ENCODE data around the gene GPR63. TPM values are rescaled to one million over a fixed set of nuclear protein-coding genes. Genes with fewer than 3 reads are reported as not detected.

Gene GPR63
- total and polyA plus RNA-seq, 2 donors (not counting 3 experiments of a cell fraction or from before 2014, with no cell fraction given): 0.06 to 0.13 TPM

DNA sequence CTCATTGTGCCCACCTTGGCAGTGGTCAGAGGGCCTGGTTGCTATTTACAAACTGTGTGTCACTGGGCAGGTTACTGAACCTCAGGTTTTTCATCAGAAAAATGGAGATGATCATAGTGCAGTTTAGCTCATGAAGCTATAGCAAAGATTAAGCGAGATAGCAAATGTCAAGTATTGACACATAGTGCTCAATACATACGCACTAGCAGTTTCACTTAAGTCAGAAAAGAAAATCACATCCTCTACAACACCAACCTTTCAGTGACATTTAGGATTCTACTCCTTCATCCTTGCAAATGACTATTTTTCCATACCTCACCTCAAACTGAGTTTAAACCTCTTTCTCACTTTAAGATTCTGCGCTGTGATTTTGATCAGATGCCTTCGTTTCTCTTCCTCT lies 16.2 kb downstream of the GPR63 start:
- H4K20me1 ChIP-seq (replicated peaks; ENCODE audit: control insufficient read depth, extremely low read depth, insufficient read depth, low read length): no peaks in the 10 kb centered on the region
- ChIA-PET POLR2A (no interaction called here), CTCF (no interaction called here)
- DNase-seq (ENCODE audit: low read depth, low spot score) (no peak), FAIRE-seq (no peak)
- H3K9ac ChIP-seq (replicated peaks; ENCODE audit: extremely low read depth, insufficient read depth, low read length): no peak overlapping the region
- no peaks in the 10 kb centered on the region for H3K27me3 ChIP-seq (ENCODE audit: control insufficient read depth in 2 of 2, insufficient read depth in 2 of 2, low read length in 2 of 2)
- no peaks in the 10 kb centered on the region for H3K36me3 ChIP-seq (ENCODE audit: control insufficient read depth in 2 of 2, extremely low read depth in 1 of 2, insufficient read depth in 2 of 2, low read length in 2 of 2)
- intact Hi-C loops (cut with micrococcal nuclease) (no loop called here), dilution Hi-C loops (cut with MboI; ENCODE audit: extremely low pct_ligation_motif_present, low sequenced_read_pairs) (no loop called here)
- no peaks in the 10 kb centered on the region for H3K79me2 ChIP-seq (ENCODE audit: control insufficient read depth, insufficient read depth, low read length)
- no peak overlapping the region for H3K4me2 ChIP-seq (ENCODE audit: insufficient read depth, low read length)
- no peaks in the 10 kb centered on the region for H3K9me3 ChIP-seq (replicated peaks; ENCODE audit: control insufficient read depth, insufficient read depth, low read length)
- no TSS peak for BruUV-seq (replicated peaks)
- H3K9me1 ChIP-seq (replicated peaks; ENCODE audit: control insufficient read depth, extremely low read depth, insufficient read depth, low read length): no peaks in the 10 kb centered on the region
- H3K27ac ChIP-seq (ENCODE audit: insufficient read depth, low read depth, low read length): no peak overlapping the region
- no peaks in the 10 kb centered on the region for H3K4me1 ChIP-seq (ENCODE audit: control insufficient read depth, extremely low read depth, insufficient read depth, low read length)
- no peak overlapping the region for H3K4me3 ChIP-seq (replicated peaks in 1 of 3; ENCODE audit: insufficient read depth in 1 of 3, low read depth in 1 of 3, low read length in 3 of 3)
- H2AFZ ChIP-seq (ENCODE audit: low read depth, low read length): no peak overlapping the region
- TF ChIP-seq POLR2A (IDR thresholded peaks at IDR 0.05; ENCODE audit: low read depth, low read length): no peak
- TF ChIP-seq MAX (IDR thresholded peaks at IDR 0.05; ENCODE audit: insufficient read depth, insufficient read length): no peak
- TF ChIP-seq POLR2AphosphoS5 (IDR thresholded peaks at IDR 0.05; ENCODE audit: insufficient read depth, low read depth, low read length): no peak
- TF ChIP-seq, protein P1, sequence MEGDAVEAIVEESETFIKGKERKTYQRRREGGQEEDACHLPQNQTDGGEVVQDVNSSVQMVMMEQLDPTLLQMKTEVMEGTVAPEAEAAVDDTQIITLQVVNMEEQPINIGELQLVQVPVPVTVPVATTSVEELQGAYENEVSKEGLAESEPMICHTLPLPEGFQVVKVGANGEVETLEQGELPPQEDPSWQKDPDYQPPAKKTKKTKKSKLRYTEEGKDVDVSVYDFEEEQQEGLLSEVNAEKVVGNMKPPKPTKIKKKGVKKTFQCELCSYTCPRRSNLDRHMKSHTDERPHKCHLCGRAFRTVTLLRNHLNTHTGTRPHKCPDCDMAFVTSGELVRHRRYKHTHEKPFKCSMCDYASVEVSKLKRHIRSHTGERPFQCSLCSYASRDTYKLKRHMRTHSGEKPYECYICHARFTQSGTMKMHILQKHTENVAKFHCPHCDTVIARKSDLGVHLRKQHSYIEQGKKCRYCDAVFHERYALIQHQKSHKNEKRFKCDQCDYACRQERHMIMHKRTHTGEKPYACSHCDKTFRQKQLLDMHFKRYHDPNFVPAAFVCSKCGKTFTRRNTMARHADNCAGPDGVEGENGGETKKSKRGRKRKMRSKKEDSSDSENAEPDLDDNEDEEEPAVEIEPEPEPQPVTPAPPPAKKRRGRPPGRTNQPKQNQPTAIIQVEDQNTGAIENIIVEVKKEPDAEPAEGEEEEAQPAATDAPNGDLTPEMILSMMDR (IDR thresholded peaks at IDR 0.05; ENCODE audit: extremely low read depth in 1 of 2, insufficient read depth in 1 of 2, low read depth in 1 of 2, low read length in 2 of 2): no peak

DNA sequence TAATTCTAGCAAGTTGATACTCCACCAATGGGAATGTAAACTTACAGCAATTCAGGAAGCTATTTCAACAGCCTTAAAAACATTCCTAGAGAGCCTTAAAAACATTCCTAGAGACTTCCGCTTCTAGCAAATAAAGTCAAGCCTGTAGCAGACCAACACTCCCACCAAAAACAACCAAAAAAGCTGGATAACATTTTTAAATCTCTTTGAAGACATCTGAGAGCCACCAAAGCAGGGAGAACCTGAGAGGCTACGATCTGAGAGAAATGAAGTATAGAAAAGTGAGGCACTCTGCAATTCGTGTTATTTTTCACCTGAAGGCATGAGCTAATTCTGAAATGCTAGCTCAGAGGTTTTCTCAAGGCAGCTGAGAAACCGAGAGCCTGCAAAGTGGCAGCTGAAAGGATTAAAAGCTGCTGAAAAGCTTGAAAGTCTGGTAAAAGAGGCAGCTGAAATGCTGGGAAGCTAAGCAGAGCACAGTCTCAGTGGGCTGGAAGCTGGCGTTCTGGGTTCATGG lies 20.9 kb downstream of the GPR63 start:
- no peak for FAIRE-seq

More for the DNA sequence above, 20.9 kb downstream of the GPR63 start:
- H3K27me3 ChIP-seq (ENCODE audit: control insufficient read depth in 2 of 2, insufficient read depth in 2 of 2, low read length in 2 of 2): no peaks in the 10 kb centered on the region
- no peaks in the 10 kb centered on the region for H3K9me3 ChIP-seq (replicated peaks; ENCODE audit: control insufficient read depth, insufficient read depth, low read length)
- H3K4me2 ChIP-seq (ENCODE audit: insufficient read depth, low read length): no peak overlapping the region
- no peak for DNase-seq (ENCODE audit: low read depth, low spot score)
- no peaks in the 10 kb centered on the region for H4K20me1 ChIP-seq (replicated peaks; ENCODE audit: control insufficient read depth, extremely low read depth, insufficient read depth, low read length)
- no peak for TF ChIP-seq POLR2A (IDR thresholded peaks at IDR 0.05; ENCODE audit: low read depth, low read length)
- TF ChIP-seq MAX (IDR thresholded peaks at IDR 0.05; ENCODE audit: insufficient read depth, insufficient read length): no peak
- no peak for TF ChIP-seq POLR2AphosphoS5 (IDR thresholded peaks at IDR 0.05; ENCODE audit: insufficient read depth, low read depth, low read length)
- no peak for TF ChIP-seq JUN (IDR thresholded peaks at IDR 0.05; ENCODE audit: borderline replicate concordance, insufficient read depth, insufficient read length, low read depth)
- TF ChIP-seq, protein P1 (IDR thresholded peaks at IDR 0.05; ENCODE audit: extremely low read depth in 1 of 2, insufficient read depth in 1 of 2, low read depth in 1 of 2, low read length in 2 of 2): no peak
- TF ChIP-seq GATA2 (IDR thresholded peaks at IDR 0.05; ENCODE audit: insufficient read depth, insufficient read length, low read depth, low read length): no peak
- TF ChIP-seq MYC (IDR thresholded peaks at IDR 0.05; ENCODE audit: low read depth, low read length): no peak
- TF ChIP-seq FOS (IDR thresholded peaks at IDR 0.05; ENCODE audit: borderline replicate concordance, insufficient read depth, low read length): no peak
- TF ChIP-seq EZH2 (IDR thresholded peaks at IDR 0.05; ENCODE audit: borderline replicate concordance, low read depth, low read length, severe bottlenecking): no peak
- no peaks in the 10 kb centered on the region for H3K4me1 ChIP-seq (ENCODE audit: control insufficient read depth, extremely low read depth, insufficient read depth, low read length)
- intact Hi-C loops (cut with micrococcal nuclease): no loop called here
- BruUV-seq (replicated peaks): no TSS peak
- dilution Hi-C loops (cut with MboI; ENCODE audit: extremely low pct_ligation_motif_present, low sequenced_read_pairs): no loop called here
- no peaks in the 10 kb centered on the region for H3K79me2 ChIP-seq (ENCODE audit: control insufficient read depth, insufficient read depth, low read length)
- no peak overlapping the region for H2AFZ ChIP-seq (ENCODE audit: low read depth, low read length)
- H3K9me1 ChIP-seq (replicated peaks; ENCODE audit: control insufficient read depth, extremely low read depth, insufficient read depth, low read length): no peaks in the 10 kb centered on the region
- CTCF ChIA-PET: interaction anchor here (1.1 kb wide), 1 partner anchor 9 kb away, joined by 6 read pairs; no protein-coding TSS in a partner anchor
- no peak overlapping the region for H3K4me3 ChIP-seq (replicated peaks in 1 of 3; ENCODE audit: insufficient read depth in 1 of 3, low read depth in 1 of 3, low read length in 3 of 3)
- no peaks in the 10 kb centered on the region for H3K36me3 ChIP-seq (ENCODE audit: control insufficient read depth in 2 of 2, extremely low read depth in 1 of 2, insufficient read depth in 2 of 2, low read length in 2 of 2)
- H3K27ac ChIP-seq (ENCODE audit: insufficient read depth, low read depth, low read length): no peak overlapping the region
- no peak overlapping the region for H3K9ac ChIP-seq (replicated peaks; ENCODE audit: extremely low read depth, insufficient read depth, low read length)
- POLR2A ChIA-PET: no interaction called here
